GM21390 (cell line): ENCODE measurements around the gene BMP7.
"Not testable (repeated sequence)": the region's sequence is repeated elsewhere in the genome, so short reads cannot be mapped to it uniquely, and the experiment has no call there.

Source experiments
- ATAC-seq: cut with Tn5 transposase; IDR thresholded peaks from one replicate; pipeline ENCODE4 v1.9.1; 2021; ENCODE audit not compliant: unreplicated experiment

BMP7 gene

DNA sequence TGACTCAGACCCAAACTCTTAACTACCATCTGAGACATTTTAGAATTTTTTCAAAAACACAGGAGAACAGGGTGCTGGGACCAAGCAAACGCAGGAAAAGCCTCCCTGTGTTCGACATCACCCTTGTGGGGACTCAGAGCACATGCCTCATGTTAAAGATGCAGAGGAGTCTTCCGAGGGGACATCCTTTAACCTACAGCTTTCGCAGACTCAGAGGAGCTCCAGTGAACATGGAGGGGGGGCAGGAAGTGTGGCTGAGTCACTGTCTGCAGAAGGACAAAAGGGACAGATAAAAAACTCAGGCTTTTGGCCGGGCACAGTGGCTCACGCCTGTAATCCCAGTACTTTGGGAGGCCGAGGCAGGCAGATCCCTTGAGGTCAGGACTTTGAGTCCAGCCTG lies 15.1 kb downstream of the BMP7 start:
- no peak for ATAC-seq

- no peak for ATAC-seq
Observed at GRCh38 chr20:57250607-57251343, 15.7 kb downstream of the BMP7 start.

GRCh38 chr20:57249772-57250171 lies 16.7 kb downstream of the BMP7 start:
- ATAC-seq = no peak

- no peak for ATAC-seq
Observed at GRCh38 chr20:57249073-57249472, 17.4 kb downstream of the BMP7 start.

DNA sequence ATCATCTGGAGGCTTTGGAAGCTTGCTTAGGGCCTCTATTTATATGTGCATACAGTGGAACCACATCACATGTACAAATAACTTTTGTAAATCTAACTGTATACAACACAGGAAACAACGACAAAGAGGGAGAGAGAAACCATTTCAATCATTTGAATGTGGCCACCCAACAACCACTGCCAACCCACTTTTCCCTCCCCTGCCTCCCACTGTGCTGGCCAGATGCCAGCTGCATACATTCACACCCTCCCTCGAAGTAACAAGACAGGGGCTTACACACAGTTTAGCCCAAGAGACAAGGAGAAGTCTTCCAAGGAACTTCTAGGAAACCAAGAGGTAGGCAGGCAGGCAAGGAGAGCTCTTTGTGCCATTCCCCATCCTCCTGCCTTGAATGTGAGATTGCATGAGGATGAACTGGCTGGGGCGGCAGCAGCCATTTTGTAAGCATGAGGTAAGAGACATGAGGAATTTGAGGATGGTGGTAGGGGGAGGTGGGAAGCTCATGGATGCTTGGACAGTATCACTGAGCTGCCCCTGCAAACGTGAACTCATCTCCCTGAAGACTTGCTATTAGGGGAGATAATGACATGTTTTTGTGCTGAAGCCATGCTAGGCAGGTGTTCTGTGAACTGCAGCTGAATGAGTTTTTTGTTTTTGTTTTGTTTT lies 18.2 kb downstream of the BMP7 start:
- no peak for ATAC-seq

DNA sequence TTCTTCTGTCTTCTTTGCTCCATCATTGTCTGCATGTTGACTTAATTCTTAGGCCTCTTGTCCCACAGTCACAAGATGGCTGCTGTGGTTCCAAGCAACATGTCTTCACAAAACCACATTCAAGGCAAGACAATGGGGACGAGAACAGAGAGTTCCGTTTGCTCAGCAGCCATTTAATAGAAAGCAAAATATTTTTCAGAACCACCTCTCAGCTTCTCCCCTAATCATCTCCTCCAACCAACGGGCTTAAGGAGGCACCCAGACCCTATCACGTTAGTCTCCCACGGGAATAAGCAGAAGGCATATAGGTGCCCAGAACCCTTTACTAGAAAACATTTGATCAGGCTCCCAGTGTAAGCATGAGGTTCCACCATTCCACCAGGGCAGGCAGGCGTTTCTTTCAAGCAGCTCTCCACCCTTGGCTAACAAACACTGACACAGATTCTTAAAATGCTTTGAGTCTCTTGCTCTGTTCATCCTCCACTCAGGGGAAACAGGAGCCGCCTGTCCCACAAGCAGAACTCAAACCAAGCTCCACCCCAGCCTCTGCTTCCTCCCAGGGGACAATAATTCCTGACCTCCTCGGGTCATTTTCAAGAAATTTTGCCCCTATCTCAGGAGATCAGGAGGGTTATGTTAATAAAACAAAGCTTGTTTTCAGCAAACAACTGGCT lies 19.0 kb downstream of the BMP7 start:
- no peak for ATAC-seq

GRCh38 chr20:57245997-57246396 lies 20.4 kb downstream of the BMP7 start:
- no peak for ATAC-seq

DNA sequence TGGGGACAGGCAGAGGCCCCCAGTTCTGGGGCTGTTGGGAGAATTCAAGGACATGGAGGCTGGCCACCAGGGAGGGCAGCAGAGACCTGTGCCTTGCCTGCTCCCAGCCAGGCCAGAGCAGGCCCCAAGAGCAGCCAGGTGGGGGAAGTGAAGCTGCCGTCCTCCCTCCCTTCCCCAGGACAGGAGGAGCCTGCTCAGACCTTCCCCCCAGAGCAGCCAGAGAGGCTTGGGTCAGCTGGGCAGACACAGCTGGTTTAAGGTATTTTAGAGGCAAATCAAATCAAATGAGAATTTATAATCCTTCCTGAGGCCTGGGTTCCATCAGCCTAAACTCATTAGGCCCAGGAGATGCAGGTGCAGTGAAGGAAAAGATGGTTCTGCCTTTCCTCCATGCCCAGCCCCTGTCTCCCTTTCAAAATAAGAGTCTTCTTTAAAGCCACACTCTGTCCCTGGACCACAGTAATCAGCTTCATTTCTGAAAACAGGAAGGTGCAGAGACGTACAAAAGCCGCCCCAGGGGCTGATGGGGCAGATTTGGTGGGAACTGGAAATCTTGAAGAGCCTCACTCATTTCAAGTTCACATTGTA lies 21.7 kb downstream of the BMP7 start:
- no peak for ATAC-seq

DNA sequence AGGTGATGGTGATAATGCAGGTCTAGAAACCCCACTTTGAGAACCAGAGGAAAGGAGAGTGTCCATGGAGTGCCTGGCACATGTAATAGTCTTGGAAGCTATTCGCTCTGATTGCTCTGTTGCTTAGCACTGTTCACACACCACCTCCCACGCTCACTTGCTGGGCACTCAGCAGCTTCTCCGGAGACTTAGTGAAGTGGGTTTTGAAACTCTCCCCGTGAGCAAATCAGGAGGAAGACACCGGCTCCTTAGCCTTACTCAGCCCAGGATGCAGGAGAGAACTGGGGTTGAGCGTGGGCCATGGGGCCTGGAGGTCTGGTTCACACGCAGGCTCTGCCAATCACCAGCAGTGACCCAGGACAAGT lies 22.2 kb downstream of the BMP7 start:
- no peak for ATAC-seq

- ATAC-seq = no peak
Observed at GRCh38 chr20:57243480-57244220, 22.8 kb downstream of the BMP7 start.

DNA sequence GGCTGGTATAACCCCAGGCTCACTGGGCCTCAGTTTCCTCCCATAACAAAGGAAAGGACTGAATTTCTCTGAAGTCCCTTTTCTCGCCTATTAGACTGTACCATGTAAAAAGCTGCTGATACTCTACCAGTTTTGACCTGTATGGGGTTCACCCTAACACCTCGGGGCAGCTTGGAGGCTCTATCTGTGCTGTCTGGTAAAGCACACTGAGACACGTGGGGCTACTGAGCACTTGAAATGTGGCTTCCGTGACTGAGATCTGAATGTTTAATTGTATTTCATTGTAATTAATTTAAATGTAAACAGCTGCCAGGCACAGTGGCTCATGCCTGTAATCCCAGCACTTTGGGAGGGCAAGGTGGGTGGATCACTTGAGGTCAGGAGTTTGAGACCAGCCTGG lies 24.0 kb downstream of the BMP7 start:
- ATAC-seq = no peak

GRCh38 chr20:57241363-57241991 lies 25.0 kb downstream of the BMP7 start:
- no peak for ATAC-seq

GRCh38 chr20:57240581-57241362 lies 25.7 kb downstream of the BMP7 start:
- ATAC-seq = no peak

DNA sequence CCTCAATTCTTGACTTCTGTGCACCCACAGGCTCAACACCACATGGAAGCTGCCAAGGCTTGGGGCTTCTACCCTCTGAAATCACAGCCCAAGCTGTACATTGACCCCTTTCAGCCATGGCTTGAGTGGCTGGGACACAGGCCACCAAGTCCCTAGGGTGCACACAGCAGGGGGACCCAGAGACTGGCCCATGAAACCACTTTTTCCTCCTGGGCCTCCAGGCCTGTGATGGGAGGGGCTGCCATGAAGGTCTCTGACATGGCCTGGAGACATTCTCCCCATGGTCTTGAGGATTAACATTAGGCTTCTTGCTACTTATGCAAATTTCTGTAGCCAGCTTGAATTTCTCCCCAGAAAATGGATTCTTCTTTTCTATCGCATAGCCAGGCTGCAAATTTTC lies 26.7 kb downstream of the BMP7 start:
- ATAC-seq = not testable (repeated sequence)

DNA sequence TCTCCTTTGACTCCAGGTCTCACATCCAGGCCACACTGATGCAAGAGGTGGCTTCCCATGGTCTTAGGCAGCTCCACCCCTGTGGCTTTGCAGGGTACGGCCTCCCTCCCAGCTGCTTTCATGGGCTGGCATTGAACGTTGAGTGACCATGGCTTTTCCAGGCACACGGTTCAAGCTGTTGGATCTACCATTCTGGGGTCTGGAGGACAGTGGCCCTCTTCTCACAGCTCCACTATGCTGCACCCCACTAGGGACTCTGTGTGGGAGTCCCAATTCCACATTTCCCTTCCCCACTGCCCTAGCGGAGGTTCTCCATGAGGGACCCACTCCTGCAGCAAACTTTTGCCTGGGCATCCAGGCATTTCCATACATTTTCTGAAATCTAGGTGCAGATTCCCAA lies 27.1 kb downstream of the BMP7 start:
- not testable (repeated sequence) for ATAC-seq

GRCh38 chr20:57238089-57238488 lies 28.4 kb downstream of the BMP7 start:
- ATAC-seq = no peak

DNA sequence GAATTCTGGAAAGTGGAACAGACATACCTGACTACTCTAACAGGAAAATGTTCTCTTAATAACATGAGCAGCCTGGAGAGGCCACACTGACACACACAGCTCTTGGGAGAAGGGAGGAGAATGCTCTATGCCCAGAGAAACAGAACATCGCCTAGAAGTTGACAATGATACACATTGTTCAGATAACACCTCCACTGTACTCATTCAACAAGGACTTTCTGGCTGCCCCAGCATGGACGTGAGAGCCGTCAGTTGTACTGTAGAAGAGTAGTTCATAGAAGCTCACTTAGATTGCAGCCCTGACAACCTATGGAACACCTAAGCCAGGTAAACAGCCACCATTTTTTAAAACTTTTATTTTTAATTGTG lies 28.9 kb downstream of the BMP7 start:
- no peak for ATAC-seq

DNA sequence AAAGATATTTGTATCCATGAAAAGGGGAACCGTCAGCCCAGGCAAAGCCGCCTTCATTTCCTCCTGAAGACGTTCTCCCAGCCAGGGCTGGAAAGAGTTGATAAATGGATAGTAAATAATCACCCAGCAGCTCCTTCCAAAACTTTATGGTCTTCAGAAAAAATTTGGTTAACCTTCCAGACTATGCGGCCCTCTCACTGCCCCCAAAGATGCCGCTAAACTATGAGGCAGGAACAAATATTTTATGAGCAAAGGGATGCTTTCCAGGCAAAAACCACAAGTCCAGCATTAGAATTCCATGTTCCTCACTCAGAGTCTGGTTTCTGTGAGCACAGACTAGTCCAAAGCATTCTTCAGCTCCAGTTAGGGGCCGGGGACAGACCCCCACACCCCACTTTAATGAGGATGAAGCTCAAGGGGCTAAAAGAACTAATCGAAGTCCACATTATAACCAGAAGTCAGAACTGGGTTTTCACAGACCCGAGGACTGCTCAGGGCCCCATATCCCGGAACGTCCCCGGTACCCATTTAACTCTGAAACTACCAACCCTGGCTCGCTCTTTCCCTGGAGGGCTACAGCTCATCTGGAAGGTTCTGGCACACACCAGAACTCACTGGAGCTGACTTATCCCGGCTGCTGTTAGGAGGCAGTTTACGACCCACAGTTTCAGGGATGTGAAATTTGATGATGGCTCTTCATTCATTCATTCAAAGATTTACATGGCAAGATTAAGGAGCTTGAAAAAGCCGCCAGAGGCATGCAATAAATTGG lies 29.4 kb downstream of the BMP7 start:
- ATAC-seq = no peak

DNA sequence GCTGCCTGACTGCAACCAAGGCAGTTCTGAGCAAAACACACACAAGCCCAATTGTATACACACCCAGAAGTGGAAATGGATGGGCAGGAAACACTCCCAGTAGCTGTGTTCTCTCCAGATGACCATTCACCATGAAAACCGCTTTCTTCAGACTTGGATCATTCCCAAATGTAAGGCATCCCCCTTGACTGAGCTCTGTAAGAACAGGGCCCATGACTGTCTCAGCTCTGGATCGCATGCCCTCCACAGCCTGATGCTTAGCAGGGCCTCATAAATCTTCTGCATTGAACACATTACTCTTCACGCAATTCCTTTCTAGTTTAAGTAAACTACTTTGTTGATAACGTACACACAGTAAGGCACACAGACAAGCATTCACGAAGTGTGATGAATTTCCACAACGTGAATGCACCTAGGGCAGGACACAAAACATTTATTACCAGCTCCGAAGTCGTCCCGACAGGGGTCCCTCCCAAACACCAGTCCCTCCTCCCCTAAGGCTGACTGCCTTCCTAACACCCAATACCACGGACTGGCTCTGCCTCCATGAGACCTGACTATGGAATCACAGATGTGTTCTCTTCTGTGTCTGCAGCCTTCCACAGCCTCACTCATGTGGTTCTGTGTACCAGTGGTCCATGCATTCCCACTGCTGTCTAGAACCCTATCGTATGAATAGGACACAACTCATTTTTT lies 31.7 kb downstream of the BMP7 start:
- no peak for ATAC-seq
